ENCODE results near the gene WSB2.
"Not testable (repeated sequence)": the region's sequence is repeated elsewhere in the genome, so short reads cannot be mapped to it uniquely, and the experiment has no call there.

WSB2 gene

GRCh38 chr12:118013283-118013682 is 47.7 kb downstream of the WSB2 start:
- H3K4me3 ChIP-seq: no peak overlapping the region
- DNase-seq (ENCODE audit: low spot score): no peak
- TF ChIP-seq CTCF (IDR thresholded peaks at IDR 0.05): no peak
- H3K27ac ChIP-seq: no peak overlapping the region

GRCh38 chr12:118011961-118012360 is 49.0 kb downstream of the WSB2 start:
- DNase-seq (ENCODE audit: low spot score): no peak
- TF ChIP-seq CTCF (IDR thresholded peaks at IDR 0.05): no peak
- no peak overlapping the region for H3K4me3 ChIP-seq
- no peak overlapping the region for H3K27ac ChIP-seq

- no peak overlapping the region for H3K4me3 ChIP-seq
- no peak for DNase-seq (ENCODE audit: low spot score)
- no peak for TF ChIP-seq CTCF (IDR thresholded peaks at IDR 0.05)
- H3K27ac ChIP-seq: no peak overlapping the region
Observed at GRCh38 chr12:118011377-118011776, 49.6 kb downstream of the WSB2 start.

GRCh38 chr12:118010903-118011302 is 50.1 kb downstream of the WSB2 start:
- no peak overlapping the region for H3K4me3 ChIP-seq
- DNase-seq (ENCODE audit: low spot score): no peak
- H3K27ac ChIP-seq: no peak overlapping the region
- no peak for TF ChIP-seq CTCF (IDR thresholded peaks at IDR 0.05)

- not testable (repeated sequence) for H3K27ac ChIP-seq; DNase-seq (ENCODE audit: low spot score); H3K4me3 ChIP-seq
Observed at GRCh38 chr12:117999806-118000205, 61.2 kb downstream of the WSB2 start.

- H3K27ac ChIP-seq: no peak overlapping the region
- DNase-seq (ENCODE audit: low spot score): no peak
- no peak for TF ChIP-seq CTCF (IDR thresholded peaks at IDR 0.05)
- no peak overlapping the region for H3K4me3 ChIP-seq
Observed at GRCh38 chr12:117998719-117999118, 62.3 kb downstream of the WSB2 start.

- DNase-seq (ENCODE audit: low spot score): no peak
- TF ChIP-seq CTCF (IDR thresholded peaks at IDR 0.05): no peak
- Histone ChIP-seq H3K4me3 (no peak overlapping the region), H3K27ac (no peak overlapping the region)
Observed at GRCh38 chr12:117994551-117995438, 66.2 kb downstream of the WSB2 start.
